Mesendoderm (in vitro differentiated cells): Measurements from ENCODE around the gene PVR. TPM values are rescaled to one million over a fixed set of nuclear protein-coding genes. Genes with fewer than 3 reads are reported as not detected.

ENCODE experiments used
- DNase-seq: peaks from one replicate; pipeline ENCODE4 v3.0.0; 2013
- H2AK5ac ChIP-seq: 2 replicates; pipeline ENCODE4 v1.6.1; 2013; ENCODE audit warnings: low read length, inconsistent platforms
- H2BK120ac ChIP-seq: 2 replicates; pipeline ENCODE4 v1.6.1; 2013; ENCODE audit warnings: low read depth, mild to moderate bottlenecking, low read length, moderate library complexity, mixed read lengths
- H2BK15ac ChIP-seq: replicated peaks from 2 replicates; pipeline ENCODE4 v1.6.1; 2013; ENCODE audit warnings: low read depth, mild to moderate bottlenecking, moderate library complexity
- H2BK5ac ChIP-seq: 2 replicates; pipeline ENCODE4 v1.6.1; 2013; ENCODE audit warnings: low read length, inconsistent platforms
- H3K18ac ChIP-seq: 2 replicates; pipeline ENCODE4 v1.6.1; 2013; ENCODE audit warnings: mild to moderate bottlenecking, low read length, mixed read lengths
- H3K23ac ChIP-seq: one replicate; pipeline ENCODE4 v1.6.1; 2013; ENCODE audit warnings: low read length
- H3K27ac ChIP-seq: 2 replicates; pipeline ENCODE4 v1.5.1; 2013; ENCODE audit warnings: low read depth, mild to moderate bottlenecking, inconsistent platforms, low read length, moderate library complexity
- H3K27me3 ChIP-seq: 2 replicates; pipeline ENCODE4 v1.6.1; 2013; ENCODE audit warnings: low read length, control low read depth, mild to moderate bottlenecking, inconsistent platforms; ENCODE audit not compliant: insufficient read depth, poor library complexity
- H3K36me3 ChIP-seq: 2 replicates; pipeline ENCODE4 v1.6.1; 2013; ENCODE audit warnings: low read length, inconsistent platforms; ENCODE audit not compliant: control insufficient read depth, insufficient read depth
- H3K4ac ChIP-seq: one replicate; pipeline ENCODE4 v1.6.1; 2013; ENCODE audit warnings: low read depth, mild to moderate bottlenecking, low read length, moderate library complexity
- H3K4me1 ChIP-seq: 2 replicates; pipeline ENCODE4 v1.6.1; 2013; ENCODE audit warnings: low read depth, low read length, inconsistent platforms; ENCODE audit not compliant: control insufficient read depth
- H3K4me2 ChIP-seq: 2 replicates; pipeline ENCODE4 v1.6.1; 2013; ENCODE audit warnings: low read length
- H3K4me3 ChIP-seq: 2 replicates; pipeline ENCODE4 v1.5.1; 2013; ENCODE audit warnings: mild to moderate bottlenecking, low read length
- H3K56ac ChIP-seq: one replicate; pipeline ENCODE4 v1.6.1; 2013; ENCODE audit warnings: low read length
- H3K79me1 ChIP-seq: 2 replicates; pipeline ENCODE4 v1.6.1; 2013; ENCODE audit warnings: low read length, inconsistent platforms
- H3K79me2 ChIP-seq: 2 replicates; pipeline ENCODE4 v1.6.1; 2013; ENCODE audit warnings: mild to moderate bottlenecking, low read length; ENCODE audit not compliant: control insufficient read depth, insufficient read depth
- H3K9ac ChIP-seq: 2 replicates; pipeline ENCODE4 v1.6.1; 2013; ENCODE audit warnings: low read length, inconsistent platforms
- H4K5ac ChIP-seq: one replicate; pipeline ENCODE4 v1.6.1; 2013; ENCODE audit warnings: low read length
- H4K8ac ChIP-seq: one replicate; pipeline ENCODE4 v1.6.1; 2013; ENCODE audit warnings: low read depth, mild to moderate bottlenecking, control low read depth, low read length, moderate library complexity
- WGBS: extraction: QIAGEN DNeasy Blood & Tissue Kit; methylation state at CpG from one replicate; pipeline ENCODE4 v1.1.7; 2013; ENCODE audit warnings: low lambda C conversion rate, missing lambda C conversion rate; ENCODE audit not compliant: insufficient coverage; ENCODE audit errors: extremely low coverage; 5-methylcytosine and 5-hydroxymethylcytosine counted together
- polyA plus RNA-seq, 2 experiments: library from polyadenylated mRNA; stranded (reverse); fragments of 200-250 nt; gene quantifications; one replicate each; pipeline ENCODE4 v1.2.3, GENCODE V29; 2013

PVR gene
- 14.9 TPM for polyA plus RNA-seq (2013, experiment 1 of 2)
- polyA plus RNA-seq (2013, experiment 2 of 2): 14.7 TPM

DNA sequence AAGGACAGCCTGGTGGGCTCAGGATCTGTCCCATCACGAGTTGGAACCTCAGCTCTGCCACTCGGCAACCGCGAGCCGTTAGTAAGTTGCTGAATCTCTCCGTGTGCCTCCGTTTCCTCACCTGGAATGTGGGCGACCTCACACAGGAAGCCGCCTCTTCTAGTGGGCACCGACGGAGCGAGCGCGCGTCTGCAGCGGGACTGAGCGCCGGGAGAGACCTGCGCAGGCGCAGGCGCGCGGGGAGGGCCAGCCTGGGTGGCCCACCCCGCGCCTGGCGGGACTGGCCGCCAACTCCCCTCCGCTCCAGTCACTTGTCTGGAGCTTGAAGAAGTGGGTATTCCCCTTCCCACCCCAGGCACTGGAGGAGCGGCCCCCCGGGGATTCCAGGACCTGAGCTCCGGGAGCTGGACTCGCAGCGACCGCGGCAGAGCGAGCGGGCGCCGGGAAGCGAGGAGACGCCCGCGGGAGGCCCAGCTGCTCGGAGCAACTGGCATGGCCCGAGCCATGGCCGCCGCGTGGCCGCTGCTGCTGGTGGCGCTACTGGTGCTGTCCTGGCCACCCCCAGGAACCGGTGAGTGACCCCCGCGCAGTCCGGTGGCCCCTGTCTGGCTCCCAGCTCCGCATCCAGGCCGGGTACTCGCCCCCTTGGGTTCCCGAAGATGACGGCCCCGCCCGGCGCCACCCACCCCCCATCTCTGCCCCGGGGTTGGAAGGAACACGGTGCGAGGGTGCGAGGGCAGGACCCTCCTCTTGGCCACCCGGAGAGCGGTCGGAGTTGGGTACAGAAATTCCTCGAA is at the start of gene PVR:
TSS of gene PVR (plus strand) at position 306 of the 797 bp plus-strand sequence. CDS start at position 493, 187 bp downstream.
- Histone ChIP-seq H3K23ac (peak within 1 kb of the TSS; percentile 74), H2BK120ac (peak within 1 kb of the TSS; percentile 20), H3K27ac (peak within 1 kb of the TSS; percentile 25), H4K8ac (peak within 1 kb of the TSS; percentile 30), H3K79me1 (peaks cover 7% of the 10 kb centered on the region), H2BK5ac (no peak within 1 kb of the TSS), H3K36me3 (peaks cover under 1% of the 10 kb centered on the region), H2AK5ac (no peak within 1 kb of the TSS), H4K5ac (peak within 1 kb of the TSS; percentile 0), H3K56ac (peak within 1 kb of the TSS; percentile 91), H3K79me2 (peaks cover 8% of the 10 kb centered on the region), H3K4me1 (no peaks in the 10 kb centered on the region), H3K27me3 (no peaks in the 10 kb centered on the region), H3K4me3 (peak within 1 kb of the TSS; percentile 85), H3K9ac (peak within 1 kb of the TSS; percentile 88), H2BK15ac (no peak within 1 kb of the TSS), H3K4ac (peak within 1 kb of the TSS; percentile 75), H3K4me2 (peak within 1 kb of the TSS; percentile 95), H3K18ac (peak within 1 kb of the TSS; percentile 93)
- peak; percentile 79 for DNase-seq
- no CpG with 5 or more reads among the region's 70 CpGs for WGBS

GRCh38 chr19:44596428-44597130 is 47.1 kb upstream of the PVR start:
- DNase-seq: no peak
- no peak overlapping the region for H3K23ac ChIP-seq
- H3K4me2 ChIP-seq: no peak overlapping the region
- no peak overlapping the region for H2BK120ac ChIP-seq
- H3K18ac ChIP-seq: no peak overlapping the region
- no peak overlapping the region for H3K9ac ChIP-seq
- H3K4ac ChIP-seq: no peak overlapping the region
- H4K8ac ChIP-seq: no peak overlapping the region
- no peaks in the 10 kb centered on the region for H3K79me1 ChIP-seq
- H3K27ac ChIP-seq: no peak overlapping the region
- H2BK5ac ChIP-seq: peak overlapping the region; percentile 73
- peak overlapping the region; percentile 85 for H2AK5ac ChIP-seq
- no peak overlapping the region for H2BK15ac ChIP-seq
- WGBS: no CpG with 5 or more reads among the region's 10 CpGs
- no peaks in the 10 kb centered on the region for H3K79me2 ChIP-seq
- no peaks in the 10 kb centered on the region for H3K36me3 ChIP-seq
- no peak overlapping the region for H3K4me3 ChIP-seq
- H3K56ac ChIP-seq: peak overlapping the region; percentile 73
- H3K27me3 ChIP-seq: no peaks in the 10 kb centered on the region
- no peak overlapping the region for H4K5ac ChIP-seq
- peaks cover 6% of the 10 kb centered on the region for H3K4me1 ChIP-seq

DNA sequence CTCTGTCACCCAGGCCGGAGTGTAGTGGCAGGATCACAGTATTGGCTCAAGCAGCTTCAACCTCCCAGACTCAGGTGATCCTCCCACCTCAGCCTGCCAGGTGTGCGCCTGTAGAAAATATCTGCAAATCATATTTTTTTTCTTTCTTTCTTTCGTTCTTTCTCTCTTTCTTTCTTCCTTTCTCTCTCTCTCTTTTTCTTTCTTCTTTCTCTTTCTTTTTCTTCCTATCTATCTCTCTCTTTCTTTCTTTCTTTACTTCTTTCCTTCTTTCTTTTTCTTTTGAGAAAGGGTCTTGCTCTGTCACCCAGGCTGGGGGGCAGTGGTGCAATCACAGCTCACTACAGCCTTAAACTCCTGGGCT is 46.6 kb upstream of the PVR start:
- no peak overlapping the region for H3K23ac ChIP-seq
- WGBS: 100% methylated on average over 1 of the region's 3 CpGs

GRCh38 chr19:44598355-44598754 is 45.4 kb upstream of the PVR start:
- H3K18ac ChIP-seq: no peak overlapping the region
- no peak overlapping the region for H3K9ac ChIP-seq
- H3K4me1 ChIP-seq: peaks cover 6% of the 10 kb centered on the region
- H4K5ac ChIP-seq: no peak overlapping the region
- no peak overlapping the region for H3K23ac ChIP-seq
- H3K4me2 ChIP-seq: no peak overlapping the region
- no peak overlapping the region for H3K4me3 ChIP-seq
- H2BK120ac ChIP-seq: no peak overlapping the region
- no peaks in the 10 kb centered on the region for H3K79me1 ChIP-seq
- no peaks in the 10 kb centered on the region for H3K79me2 ChIP-seq
- H3K4ac ChIP-seq: no peak overlapping the region
- H2BK15ac ChIP-seq: no peak overlapping the region
- H2BK5ac ChIP-seq: peak overlapping the region; percentile 59
- H3K27me3 ChIP-seq: no peaks in the 10 kb centered on the region
- no peak overlapping the region for H4K8ac ChIP-seq
- H3K36me3 ChIP-seq: no peaks in the 10 kb centered on the region
- no peak overlapping the region for H3K56ac ChIP-seq
- no peak overlapping the region for H3K27ac ChIP-seq
- no peak for DNase-seq
- peak overlapping the region; percentile 11 for H2AK5ac ChIP-seq

More for the DNA sequence above, 46.6 kb upstream of the PVR start:
- Histone ChIP-seq H3K36me3 (no peaks in the 10 kb centered on the region), H2AK5ac (no peak overlapping the region), H3K27ac (no peak overlapping the region), H3K4me2 (no peak overlapping the region), H4K5ac (no peak overlapping the region), H3K18ac (no peak overlapping the region), H4K8ac (no peak overlapping the region), H3K4me3 (no peak overlapping the region), H2BK120ac (no peak overlapping the region), H3K4me1 (peaks cover 6% of the 10 kb centered on the region), H2BK15ac (no peak overlapping the region), H3K79me1 (no peaks in the 10 kb centered on the region), H3K27me3 (no peaks in the 10 kb centered on the region), H2BK5ac (no peak overlapping the region), H3K9ac (no peak overlapping the region), H3K56ac (no peak overlapping the region), H3K79me2 (no peaks in the 10 kb centered on the region), H3K4ac (no peak overlapping the region)
- no peak for DNase-seq

DNA sequence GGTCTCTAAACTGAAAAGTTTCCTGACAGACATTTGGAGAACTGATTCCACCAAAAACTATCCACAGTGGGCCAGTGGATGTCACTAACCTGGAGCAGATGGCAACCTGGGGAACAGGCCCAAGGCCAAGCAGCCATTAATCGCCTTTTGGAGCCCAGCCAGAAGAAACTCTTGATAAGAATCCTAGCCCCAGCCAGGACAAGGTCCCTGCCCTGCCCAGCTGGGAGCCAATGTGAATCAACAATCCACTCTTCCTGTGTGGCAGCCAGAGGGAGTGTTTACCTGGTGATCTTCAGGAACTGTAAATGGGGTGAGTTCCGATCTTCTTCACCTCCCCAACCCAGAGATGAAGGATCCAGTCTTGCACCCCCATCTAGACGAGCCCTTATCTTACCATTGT is 44.8 kb upstream of the PVR start:
- Histone ChIP-seq H4K8ac (no peak overlapping the region), H3K4ac (no peak overlapping the region), H2AK5ac (no peak overlapping the region), H2BK15ac (no peak overlapping the region), H3K79me1 (no peaks in the 10 kb centered on the region), H4K5ac (no peak overlapping the region), H3K18ac (no peak overlapping the region), H3K9ac (no peak overlapping the region), H3K56ac (no peak overlapping the region), H3K4me3 (no peak overlapping the region), H2BK120ac (no peak overlapping the region), H3K4me2 (no peak overlapping the region), H3K36me3 (no peaks in the 10 kb centered on the region), H3K4me1 (peaks cover 2% of the 10 kb centered on the region), H3K23ac (no peak overlapping the region), H3K79me2 (no peaks in the 10 kb centered on the region), H3K27ac (no peak overlapping the region), H2BK5ac (peak overlapping the region; percentile 27), H3K27me3 (no peaks in the 10 kb centered on the region)
- no CpG with 5 or more reads among the region's 3 CpGs for WGBS
- DNase-seq: peak; percentile 43
